GM13976 (cell line): ENCODE measurements around the gene NAB2.

Experiments used
- DNase-seq: peaks from one replicate; pipeline ENCODE4 v3.0.0; 2012; ENCODE audit warnings: low spot score
- in situ Hi-C: fragments of 300-500 bp; cut with MboI; formaldehyde crosslinking; loops from one replicate; pipeline ENCODE4 v1.12.0; 2022; ENCODE audit warnings: low sequenced_read_pairs, mixed read lengths, inconsistent platforms; ENCODE audit not compliant: unreplicated experiment
- TF ChIP-seq, protein P1 (sequence below): IDR thresholded peaks from 2 replicates; pipeline ENCODE4 v1.5.1; 2012; ENCODE audit warnings: borderline replicate concordance, mild to moderate bottlenecking; ENCODE audit not compliant: insufficient read depth; ENCODE audit errors: extremely low read depth, missing control alignments, control extremely low read depth

Gene NAB2

GRCh38 chr12:57129321-57129842, 40.5 kb downstream of the NAB2 start:
- in situ Hi-C loops: no loop called here
- DNase-seq: no peak
- TF ChIP-seq, protein P1, sequence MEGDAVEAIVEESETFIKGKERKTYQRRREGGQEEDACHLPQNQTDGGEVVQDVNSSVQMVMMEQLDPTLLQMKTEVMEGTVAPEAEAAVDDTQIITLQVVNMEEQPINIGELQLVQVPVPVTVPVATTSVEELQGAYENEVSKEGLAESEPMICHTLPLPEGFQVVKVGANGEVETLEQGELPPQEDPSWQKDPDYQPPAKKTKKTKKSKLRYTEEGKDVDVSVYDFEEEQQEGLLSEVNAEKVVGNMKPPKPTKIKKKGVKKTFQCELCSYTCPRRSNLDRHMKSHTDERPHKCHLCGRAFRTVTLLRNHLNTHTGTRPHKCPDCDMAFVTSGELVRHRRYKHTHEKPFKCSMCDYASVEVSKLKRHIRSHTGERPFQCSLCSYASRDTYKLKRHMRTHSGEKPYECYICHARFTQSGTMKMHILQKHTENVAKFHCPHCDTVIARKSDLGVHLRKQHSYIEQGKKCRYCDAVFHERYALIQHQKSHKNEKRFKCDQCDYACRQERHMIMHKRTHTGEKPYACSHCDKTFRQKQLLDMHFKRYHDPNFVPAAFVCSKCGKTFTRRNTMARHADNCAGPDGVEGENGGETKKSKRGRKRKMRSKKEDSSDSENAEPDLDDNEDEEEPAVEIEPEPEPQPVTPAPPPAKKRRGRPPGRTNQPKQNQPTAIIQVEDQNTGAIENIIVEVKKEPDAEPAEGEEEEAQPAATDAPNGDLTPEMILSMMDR: no peak

GRCh38 chr12:57129889-57130288, 41.0 kb downstream of the NAB2 start:
- DNase-seq: no peak
- in situ Hi-C loops: no loop called here
- TF ChIP-seq, protein P1: no peak

GRCh38 chr12:57130941-57131340, 42.0 kb downstream of the NAB2 start:
- no peak for DNase-seq
- in situ Hi-C loops: no loop called here
- TF ChIP-seq, protein P1: no peak

DNA sequence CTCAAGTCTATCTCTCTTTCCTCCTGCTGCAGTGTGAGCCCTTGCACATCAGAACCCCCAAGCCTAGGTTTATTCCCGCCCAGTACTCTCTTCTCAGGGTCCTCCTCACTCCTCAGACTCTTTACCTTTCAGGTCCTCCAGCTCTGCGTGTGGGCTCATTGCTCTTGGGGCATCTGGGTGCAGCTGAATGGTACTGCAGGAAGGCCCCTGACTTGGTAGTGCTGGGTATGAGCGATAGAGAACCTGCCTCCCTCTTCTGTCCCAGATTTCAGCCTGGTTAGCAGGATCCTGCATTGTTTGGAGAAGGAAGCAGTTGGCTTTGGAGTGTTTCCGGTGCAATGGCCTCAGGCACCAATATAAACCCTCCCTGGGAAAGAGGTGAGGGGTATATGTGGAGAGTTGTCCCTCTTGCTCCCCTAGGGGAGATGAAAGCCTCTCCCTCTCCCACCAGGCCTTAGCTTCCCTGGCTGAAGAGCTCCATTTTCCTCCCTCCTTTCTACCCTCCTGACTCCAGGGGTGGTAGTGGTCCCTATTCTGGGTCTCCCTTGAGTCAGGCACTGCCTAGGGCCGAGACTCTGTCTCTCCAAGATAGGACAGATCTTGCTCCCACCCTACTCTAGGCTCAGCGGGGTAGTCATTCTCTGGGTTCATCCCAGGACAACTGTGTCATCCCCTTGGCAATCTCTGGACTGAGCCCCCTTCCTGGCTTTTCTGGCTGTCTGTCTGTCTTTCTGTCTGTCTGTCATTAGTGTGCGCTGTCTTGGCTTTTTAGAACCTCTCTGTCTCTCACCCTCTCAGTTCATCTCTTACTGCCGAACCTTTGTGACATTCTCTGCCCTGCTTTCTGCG, 43.2 kb downstream of the NAB2 start:
- TF ChIP-seq, protein P1: no peak
- DNase-seq: no peak
- in situ Hi-C loops: no loop called here

DNA sequence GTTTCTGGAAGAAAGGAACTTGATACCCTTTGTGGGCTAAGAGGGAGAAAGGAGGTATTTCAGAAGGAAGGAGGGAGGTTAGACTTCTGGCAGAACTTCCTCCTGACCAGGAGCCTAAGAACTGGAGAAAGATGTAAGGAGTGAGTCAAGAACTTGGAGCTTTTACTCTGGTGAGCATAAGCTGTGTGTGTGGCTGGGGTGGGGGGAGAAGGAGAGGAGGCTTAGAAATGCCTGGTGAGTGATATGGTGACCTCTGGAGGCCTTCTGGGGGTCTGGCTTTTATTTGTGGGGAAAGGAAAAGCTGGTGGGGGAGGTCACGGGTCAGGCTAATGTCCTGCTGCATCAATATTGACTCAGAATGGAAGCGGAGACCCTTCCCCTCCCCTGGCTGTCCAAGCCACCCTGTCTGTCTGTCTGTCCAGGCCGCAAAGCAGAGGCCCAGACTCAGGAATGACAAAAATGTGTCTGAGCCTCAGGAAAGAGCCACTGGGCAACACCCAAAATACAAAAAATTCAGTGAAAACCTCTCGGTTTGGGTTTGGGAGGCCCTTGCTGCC, 44.2 kb downstream of the NAB2 start:
- no peak for DNase-seq
- in situ Hi-C loops: no loop called here
- TF ChIP-seq, protein P1: no peak

GRCh38 chr12:57133916-57134315, 45.0 kb downstream of the NAB2 start:
- TF ChIP-seq, protein P1: no peak
- no peak for DNase-seq
- in situ Hi-C loops: no loop called here
